Measurements from ENCODE around the gene SOX11.

SOX11 gene

DNA sequence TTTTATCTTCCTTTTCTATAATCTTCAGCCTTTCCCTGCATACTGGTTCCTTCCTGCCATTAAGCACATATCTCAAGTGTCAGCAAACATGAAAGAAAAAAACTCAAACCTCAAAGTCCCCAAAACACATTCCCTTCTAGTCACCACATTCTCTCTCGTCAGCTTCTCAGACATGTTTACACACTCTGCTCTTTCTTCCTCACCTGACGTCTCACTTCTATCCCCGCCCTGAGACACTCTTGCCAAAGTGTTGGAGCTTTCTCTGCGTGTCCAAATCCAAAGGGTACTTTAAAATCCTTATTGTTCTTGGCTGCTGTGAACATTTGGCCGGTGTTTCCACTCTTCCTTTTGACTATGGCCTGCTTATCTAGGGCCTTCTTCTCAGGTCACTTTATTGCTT, 47.9 kb downstream of the SOX11 start:
- no peak overlapping the region for H3K4me3 ChIP-seq (replicated peaks in 1 of 2; ENCODE audit: low read depth in 2 of 2, low read length in 2 of 2)
- TF ChIP-seq, protein P1, sequence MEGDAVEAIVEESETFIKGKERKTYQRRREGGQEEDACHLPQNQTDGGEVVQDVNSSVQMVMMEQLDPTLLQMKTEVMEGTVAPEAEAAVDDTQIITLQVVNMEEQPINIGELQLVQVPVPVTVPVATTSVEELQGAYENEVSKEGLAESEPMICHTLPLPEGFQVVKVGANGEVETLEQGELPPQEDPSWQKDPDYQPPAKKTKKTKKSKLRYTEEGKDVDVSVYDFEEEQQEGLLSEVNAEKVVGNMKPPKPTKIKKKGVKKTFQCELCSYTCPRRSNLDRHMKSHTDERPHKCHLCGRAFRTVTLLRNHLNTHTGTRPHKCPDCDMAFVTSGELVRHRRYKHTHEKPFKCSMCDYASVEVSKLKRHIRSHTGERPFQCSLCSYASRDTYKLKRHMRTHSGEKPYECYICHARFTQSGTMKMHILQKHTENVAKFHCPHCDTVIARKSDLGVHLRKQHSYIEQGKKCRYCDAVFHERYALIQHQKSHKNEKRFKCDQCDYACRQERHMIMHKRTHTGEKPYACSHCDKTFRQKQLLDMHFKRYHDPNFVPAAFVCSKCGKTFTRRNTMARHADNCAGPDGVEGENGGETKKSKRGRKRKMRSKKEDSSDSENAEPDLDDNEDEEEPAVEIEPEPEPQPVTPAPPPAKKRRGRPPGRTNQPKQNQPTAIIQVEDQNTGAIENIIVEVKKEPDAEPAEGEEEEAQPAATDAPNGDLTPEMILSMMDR (IDR thresholded peaks at IDR 0.05; ENCODE audit: low read depth, low read length) = no peak
- DNase-seq (ENCODE audit: low read depth in 2 of 2) = no peak

GRCh38 chr2:5740817-5741216, 48.6 kb downstream of the SOX11 start:
- H3K4me3 ChIP-seq (replicated peaks in 1 of 2; ENCODE audit: low read depth in 2 of 2, low read length in 2 of 2) = no peak overlapping the region
- no peak for DNase-seq (ENCODE audit: low read depth in 2 of 2)
- TF ChIP-seq, protein P1 (IDR thresholded peaks at IDR 0.05; ENCODE audit: low read depth, low read length) = no peak

GRCh38 chr2:5741242-5741641, 49.1 kb downstream of the SOX11 start:
- no peak for DNase-seq (ENCODE audit: low read depth in 2 of 2)
- no peak overlapping the region for H3K4me3 ChIP-seq (replicated peaks in 1 of 2; ENCODE audit: low read depth in 2 of 2, low read length in 2 of 2)
- TF ChIP-seq, protein P1 (IDR thresholded peaks at IDR 0.05; ENCODE audit: low read depth, low read length) = no peak

GRCh38 chr2:5742126-5742525, 49.9 kb downstream of the SOX11 start:
- TF ChIP-seq, protein P1 (IDR thresholded peaks at IDR 0.05; ENCODE audit: low read depth, low read length) = no peak
- H3K4me3 ChIP-seq (replicated peaks in 1 of 2; ENCODE audit: low read depth in 2 of 2, low read length in 2 of 2) = no peak overlapping the region
- DNase-seq (ENCODE audit: low read depth in 2 of 2) = no peak

DNA sequence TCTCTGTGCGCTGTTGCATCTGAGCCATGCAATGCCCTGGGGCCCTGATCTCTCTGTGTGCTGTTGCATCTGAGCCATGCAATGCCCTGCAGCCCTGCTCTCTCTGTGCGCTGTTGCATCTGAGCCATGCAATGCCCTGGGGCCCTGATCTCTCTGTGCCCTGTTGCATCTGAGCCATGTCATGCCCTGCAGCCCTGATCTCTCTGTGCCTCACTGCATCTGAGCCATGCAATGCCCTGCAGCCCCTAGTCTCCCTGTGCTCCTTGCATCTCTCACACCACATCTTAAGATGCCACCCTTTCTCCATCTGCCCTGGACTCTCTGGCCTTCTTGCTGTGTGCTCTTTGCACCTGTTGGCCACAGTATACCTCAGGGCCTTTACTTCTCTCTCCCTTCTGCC, 56.2 kb downstream of the SOX11 start:
- no peak overlapping the region for H3K4me3 ChIP-seq (replicated peaks in 1 of 2; ENCODE audit: low read depth in 2 of 2, low read length in 2 of 2)
- TF ChIP-seq, protein P1 (IDR thresholded peaks at IDR 0.05; ENCODE audit: low read depth, low read length) = no peak
- DNase-seq (ENCODE audit: low read depth in 2 of 2) = no peak

GRCh38 chr2:5748946-5749345, 56.8 kb downstream of the SOX11 start:
- H3K4me3 ChIP-seq (replicated peaks in 1 of 2; ENCODE audit: low read depth in 2 of 2, low read length in 2 of 2) = no peak overlapping the region
- DNase-seq (ENCODE audit: low read depth in 2 of 2) = no peak
- TF ChIP-seq, protein P1 (IDR thresholded peaks at IDR 0.05; ENCODE audit: low read depth, low read length) = no peak

- H3K4me3 ChIP-seq (replicated peaks in 1 of 2; ENCODE audit: low read depth in 2 of 2, low read length in 2 of 2) = no peak overlapping the region
- TF ChIP-seq, protein P1 (IDR thresholded peaks at IDR 0.05; ENCODE audit: low read depth, low read length) = no peak
- no peak for DNase-seq (ENCODE audit: low read depth in 2 of 2)
These were observed 57.2 kb downstream of the SOX11 start for GRCh38 chr2:5749347-5749746.

Measured in cardiac fibroblast (primary cell).